Esophagus muscularis mucosa (tissue), 4 donors: ENCODE measurements around the gene NAPA.

Experiments used
- EP300 ChIP-seq: sonication (generic); formaldehyde crosslinking; IDR thresholded peaks from one replicate; pipeline ENCODE4 v1.6.1; 2017; ENCODE audit warnings: antibody characterized with exemption
- POLR2A ChIP-seq: fragments of 450-650 bp; IDR thresholded peaks from one replicate; pipeline ENCODE4 v1.6.1; 2017; ENCODE audit warnings: antibody characterized with exemption, moderate library complexity, mild to moderate bottlenecking, low read depth
- POLR2AphosphoS5 ChIP-seq, 2 donors: sonication (generic); formaldehyde crosslinking; IDR thresholded peaks; one replicate each; pipeline ENCODE4 v1.6.1; 2017; ENCODE audit warnings: antibody characterized with exemption in 2 of 2
- TF ChIP-seq, protein P1 (sequence below), 3 experiments: fragments of 200-600 bp in 2 of 3; fragments of 450-650 bp in 1 of 3; sonication (generic) in 2 of 3; IDR thresholded peaks; one replicate each; pipeline ENCODE4 v1.5.1; 2017 to 2019; ENCODE audit warnings: antibody characterized with exemption in 3 of 3, mild to moderate bottlenecking in 2 of 3, moderate library complexity in 1 of 3

DNA sequence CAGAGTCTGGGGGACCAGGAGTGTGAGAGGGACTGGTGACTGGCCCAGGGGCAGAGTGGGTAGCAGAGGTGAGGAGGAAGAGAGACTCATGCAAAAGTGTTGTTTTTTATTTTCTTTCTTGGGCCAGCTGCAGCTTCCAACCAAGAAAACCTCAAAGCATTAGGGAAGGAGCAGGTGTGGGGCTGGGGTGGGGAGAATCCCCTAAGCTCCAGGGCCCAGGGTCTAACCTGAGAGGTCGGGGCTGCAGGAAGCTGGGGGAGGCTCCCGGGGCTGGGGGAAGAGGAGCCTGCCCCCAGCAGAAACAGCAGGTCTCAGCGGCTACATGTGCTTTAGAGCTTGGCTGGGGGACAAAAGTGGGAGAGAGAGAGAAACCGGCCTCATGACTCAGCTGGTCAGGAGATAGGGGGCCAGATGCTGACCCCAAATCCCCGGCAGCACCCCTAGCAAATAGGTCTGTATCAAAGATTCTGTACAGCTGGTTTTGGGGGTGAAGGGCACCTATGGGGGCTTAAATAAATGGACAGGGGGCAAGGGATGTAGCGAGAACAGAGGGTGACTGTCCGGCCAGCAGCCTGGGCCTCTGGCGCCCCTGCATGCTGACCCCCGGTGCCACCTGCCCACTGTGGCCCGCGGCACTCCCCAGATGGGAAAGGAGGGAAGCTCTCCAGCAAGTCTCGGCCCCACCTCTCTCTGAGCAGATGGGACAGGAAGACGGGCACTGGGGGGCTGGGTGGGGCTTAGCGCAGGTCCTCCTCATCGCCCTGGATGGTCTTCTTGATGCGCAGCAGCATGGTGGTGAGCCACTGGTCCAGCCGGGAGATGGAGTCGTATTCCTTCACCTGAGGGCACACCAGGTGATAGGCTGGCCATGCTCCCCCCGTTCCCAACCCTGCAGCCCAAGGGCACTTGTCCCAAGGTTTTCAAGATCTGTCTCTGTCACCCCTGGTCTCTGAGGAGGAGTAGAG lies 27.0 kb downstream of the NAPA start:
- TF ChIP-seq POLR2A: no peak
- TF ChIP-seq, protein P1, sequence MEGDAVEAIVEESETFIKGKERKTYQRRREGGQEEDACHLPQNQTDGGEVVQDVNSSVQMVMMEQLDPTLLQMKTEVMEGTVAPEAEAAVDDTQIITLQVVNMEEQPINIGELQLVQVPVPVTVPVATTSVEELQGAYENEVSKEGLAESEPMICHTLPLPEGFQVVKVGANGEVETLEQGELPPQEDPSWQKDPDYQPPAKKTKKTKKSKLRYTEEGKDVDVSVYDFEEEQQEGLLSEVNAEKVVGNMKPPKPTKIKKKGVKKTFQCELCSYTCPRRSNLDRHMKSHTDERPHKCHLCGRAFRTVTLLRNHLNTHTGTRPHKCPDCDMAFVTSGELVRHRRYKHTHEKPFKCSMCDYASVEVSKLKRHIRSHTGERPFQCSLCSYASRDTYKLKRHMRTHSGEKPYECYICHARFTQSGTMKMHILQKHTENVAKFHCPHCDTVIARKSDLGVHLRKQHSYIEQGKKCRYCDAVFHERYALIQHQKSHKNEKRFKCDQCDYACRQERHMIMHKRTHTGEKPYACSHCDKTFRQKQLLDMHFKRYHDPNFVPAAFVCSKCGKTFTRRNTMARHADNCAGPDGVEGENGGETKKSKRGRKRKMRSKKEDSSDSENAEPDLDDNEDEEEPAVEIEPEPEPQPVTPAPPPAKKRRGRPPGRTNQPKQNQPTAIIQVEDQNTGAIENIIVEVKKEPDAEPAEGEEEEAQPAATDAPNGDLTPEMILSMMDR (IDR thresholded peaks at IDR 0.05): no peak
- TF ChIP-seq EP300: no peak
- TF ChIP-seq POLR2AphosphoS5 (IDR thresholded peaks at IDR 0.05): no peak
